ENCODE measurements around the gene PSMC5. TPM values are rescaled to one million over a fixed set of nuclear protein-coding genes. Genes with fewer than 3 reads are reported as not detected.

PSMC5 gene
- total RNA-seq, 4 donors from 2014 or later: 68.9 to 126 (median 88.7) TPM

GRCh38 chr17:63828936-63829335 lies 1.7 kb downstream of the PSMC5 start:
- TF ChIP-seq CTCF (IDR thresholded peaks at IDR 0.05) (no peak), POLR2A (IDR thresholded peaks at IDR 0.05) (no peak)
- 91 to 92% methylated on average over 3 of the region's 3 CpGs for WGBS, 2 donors
- intact Hi-C loops (cut with DNase I; ENCODE audit: low total_unique reads): no loop called here
- no peak overlapping the region for H3K4me3 ChIP-seq (ENCODE audit: low read depth, poor library complexity, severe bottlenecking)
- DNase-seq (ENCODE audit: low spot score in 2 of 2): no peak

GRCh38 chr17:63830278-63830677 lies 3.0 kb downstream of the PSMC5 start:
- TF ChIP-seq CTCF (IDR thresholded peaks at IDR 0.05) (no peak), POLR2A (IDR thresholded peaks at IDR 0.05) (no peak)
- DNase-seq (ENCODE audit: low spot score in 2 of 2): no peak
- H3K4me3 ChIP-seq (ENCODE audit: low read depth, poor library complexity, severe bottlenecking): no peak overlapping the region
- 82 to 91% methylated on average over 5 of the region's 5 CpGs for WGBS, 2 donors
- intact Hi-C loops (cut with DNase I; ENCODE audit: low total_unique reads): no loop called here

- intact Hi-C loops (cut with DNase I; ENCODE audit: low total_unique reads): no loop called here
- H3K4me3 ChIP-seq (ENCODE audit: low read depth, poor library complexity, severe bottlenecking): no peak overlapping the region
- WGBS, 2 donors: 72 to 74% methylated on average over 15 of the region's 15 CpGs
- TF ChIP-seq POLR2A (IDR thresholded peaks at IDR 0.05) (no peak), CTCF (IDR thresholded peaks at IDR 0.05) (no peak)
- DNase-seq (ENCODE audit: low spot score in 2 of 2): no peak
Observed at GRCh38 chr17:63830904-63831491, 3.8 kb downstream of the PSMC5 start.

GRCh38 chr17:63831505-63831904 lies 4.3 kb downstream of the PSMC5 start:
- intact Hi-C loops (cut with DNase I; ENCODE audit: low total_unique reads): no loop called here
- no peak overlapping the region for H3K4me3 ChIP-seq (ENCODE audit: low read depth, poor library complexity, severe bottlenecking)

GRCh38 chr17:63832014-63832413 lies 4.8 kb downstream of the PSMC5 start:
- intact Hi-C loops (cut with DNase I; ENCODE audit: low total_unique reads): no loop called here
- DNase-seq (ENCODE audit: low spot score in 2 of 2): no peak
- no peak overlapping the region for H3K4me3 ChIP-seq (ENCODE audit: low read depth, poor library complexity, severe bottlenecking)
- WGBS, 2 donors: 70 to 75% methylated on average over 5 of the region's 5 CpGs
- TF ChIP-seq POLR2A (IDR thresholded peaks at IDR 0.05): no peak
- no peak for TF ChIP-seq CTCF (IDR thresholded peaks at IDR 0.05)

More at GRCh38 chr17:63831505-63831904, 4.3 kb downstream of the PSMC5 start:
- TF ChIP-seq POLR2A (IDR thresholded peaks at IDR 0.05) (no peak), CTCF (IDR thresholded peaks at IDR 0.05) (no peak)
- no peak for DNase-seq (ENCODE audit: low spot score in 2 of 2)
- WGBS, 2 donors: 54 to 79% methylated on average over 8 of the region's 8 CpGs

GRCh38 chr17:63832455-63832854 lies 5.2 kb downstream of the PSMC5 start:
- no peak overlapping the region for H3K4me3 ChIP-seq (ENCODE audit: low read depth, poor library complexity, severe bottlenecking)
- no peak for DNase-seq (ENCODE audit: low spot score in 2 of 2)
- TF ChIP-seq POLR2A (IDR thresholded peaks at IDR 0.05) (no peak), CTCF (IDR thresholded peaks at IDR 0.05) (no peak)
- 63 to 71% methylated on average over 2 of the region's 2 CpGs for WGBS, 2 donors
- intact Hi-C loops (cut with DNase I; ENCODE audit: low total_unique reads): no loop called here

All from lower leg skin (tissue), 4 donors.